K562 (cell line): Measurements from ENCODE around the gene PI4K2A. TPM values are rescaled to one million over a fixed set of nuclear protein-coding genes. Genes with fewer than 3 reads are reported as not detected.

Experiments used
- CREB3 ChIP-seq: fragments of 450-650 bp; conservative IDR thresholded peaks from 2 replicates; pipeline ENCODE4 v1.6.1; 2016; ENCODE audit warnings: missing genetic modification characterization, low read depth, mild to moderate bottlenecking, missing compliant biosample characterization, moderate library complexity
- E2F6 ChIP-seq, 2 experiments: IDR thresholded peaks; 2 replicates each; pipeline ENCODE4 v1.6.1; 2011; ENCODE audit warnings: borderline replicate concordance in 1 of 2, control low read depth in 1 of 2, low read depth in 1 of 2, low read length in 1 of 2, mild to moderate bottlenecking in 1 of 2, mixed read lengths in 1 of 2, moderate library complexity in 1 of 2; ENCODE audit not compliant: insufficient read depth in 1 of 2, insufficient read length in 1 of 2, poor library complexity in 1 of 2, severe bottlenecking in 1 of 2; ENCODE audit errors: extremely low read depth in 1 of 2
- MGA ChIP-seq: fragments of 450-650 bp; IDR thresholded peaks from 2 replicates; pipeline ENCODE4 v1.6.1; 2016; ENCODE audit warnings: mild to moderate bottlenecking, moderate library complexity
- NFXL1 ChIP-seq: fragments of 450-650 bp; formaldehyde crosslinking; IDR thresholded peaks from 2 replicates; pipeline ENCODE4 v1.4.0; 2021; ENCODE audit warnings: mild to moderate bottlenecking
- SREBF1 ChIP-seq: fragments of 150-350 bp; IDR thresholded peaks from 2 replicates; pipeline ENCODE4 v1.6.1; 2014; ENCODE audit warnings: antibody characterized with exemption, low read depth, low read length, borderline replicate concordance
- TGIF2 ChIP-seq: sonication (generic); formaldehyde crosslinking; IDR thresholded peaks from 2 replicates; pipeline ENCODE4 v1.8.1; 2022; ENCODE audit warnings: mild to moderate bottlenecking, missing genetic modification reagents, moderate library complexity
- USF2 ChIP-seq: sonication (generic); formaldehyde crosslinking; IDR thresholded peaks from 2 replicates; pipeline ENCODE4 v1.5.0; 2020; ENCODE audit warnings: missing genetic modification reagents
- ZBTB43 ChIP-seq: sonication (generic); formaldehyde crosslinking; IDR thresholded peaks from 2 replicates; pipeline ENCODE4 v1.8.0; 2023; ENCODE audit warnings: mild to moderate bottlenecking, missing genetic modification reagents
- ZNF140 ChIP-seq: fragments of 250-450 bp; sonication (Bioruptor Pico); IDR thresholded peaks from 2 replicates; pipeline ENCODE4 v1.8.0; 2021; ENCODE audit warnings: moderate library complexity, mild to moderate bottlenecking, inconsistent platforms
- ZNF766 ChIP-seq: fragments of 200-800 bp; sonication (Bioruptor generic); conservative IDR thresholded peaks from 2 replicates; pipeline ENCODE4 v1.6.1; 2016; ENCODE audit warnings: missing genetic modification characterization, missing compliant biosample characterization
- polyA plus RNA-seq, 8 experiments: library from polyadenylated mRNA; depleted of rRNA in 4 of 8; stranded (reverse) in 5 of 8; unstranded in 3 of 8; fragments of >200 nt; fragmentation: Nextera tagmentation in 2 of 8; fragmentation: Illumina TruSeq in 1 of 8; extraction: Ambion mirVana in 2 of 8; extraction: Trizol in 1 of 8; gene quantifications; 2 replicates each; pipeline versions ENCODE4 v1.2.1 to v1.2.3, GENCODE V29; 2011 to 2014; ENCODE audit warnings: inconsistent platforms in 1 of 8, missing spikeins in 1 of 8
- total RNA-seq, 7 experiments: library from RNA; depleted of rRNA in 6 of 7; stranded (reverse); fragments of >200 nt in 6 of 7; fragmentation: Illumina TruSeq in 2 of 7; extraction: Trizol in 2 of 7; gene quantifications; 2 replicates each; pipeline versions ENCODE4 v1.2.1 to v1.2.3, GENCODE V29; 2011 to 2021; ENCODE audit warnings: low replicate concordance in 1 of 7

PI4K2A gene
- total and polyA plus RNA-seq, 9 of the 15 experiments (the other 6 are each of a cell fraction or from before 2014, with no cell fraction given) = 4.4 to 28.4 (median 16.5) TPM

- TF ChIP-seq MGA = no peak
- peak in 1 of 2 experiments; percentile 34 for TF ChIP-seq E2F6 (IDR thresholded peaks at IDR 0.05; ENCODE audit: borderline replicate concordance in 1 of 2, extremely low read depth in 1 of 2, insufficient read depth in 1 of 2, insufficient read length in 1 of 2, low read depth in 1 of 2, low read length in 1 of 2, poor library complexity in 1 of 2, severe bottlenecking in 1 of 2)
- no peak for TF ChIP-seq NFXL1
- TF ChIP-seq TGIF2 (CRISPR knock-in tag) = no peak
- TF ChIP-seq ZNF140 (CRISPR knock-in tag) = no peak
- TF ChIP-seq SREBF1 = no peak
- no peak for TF ChIP-seq ZBTB43
- no peak for TF ChIP-seq USF2 (CRISPR knock-in tag)
- no peak for TF ChIP-seq CREB3 (tag)
- no peak for TF ChIP-seq ZNF766 (CRISPR knock-in tag)
Measured at GRCh38 chr10:97640174-97640867, at the start of gene PI4K2A (continued).
